ENCODE measurements around the gene DYRK1A.

DNA sequence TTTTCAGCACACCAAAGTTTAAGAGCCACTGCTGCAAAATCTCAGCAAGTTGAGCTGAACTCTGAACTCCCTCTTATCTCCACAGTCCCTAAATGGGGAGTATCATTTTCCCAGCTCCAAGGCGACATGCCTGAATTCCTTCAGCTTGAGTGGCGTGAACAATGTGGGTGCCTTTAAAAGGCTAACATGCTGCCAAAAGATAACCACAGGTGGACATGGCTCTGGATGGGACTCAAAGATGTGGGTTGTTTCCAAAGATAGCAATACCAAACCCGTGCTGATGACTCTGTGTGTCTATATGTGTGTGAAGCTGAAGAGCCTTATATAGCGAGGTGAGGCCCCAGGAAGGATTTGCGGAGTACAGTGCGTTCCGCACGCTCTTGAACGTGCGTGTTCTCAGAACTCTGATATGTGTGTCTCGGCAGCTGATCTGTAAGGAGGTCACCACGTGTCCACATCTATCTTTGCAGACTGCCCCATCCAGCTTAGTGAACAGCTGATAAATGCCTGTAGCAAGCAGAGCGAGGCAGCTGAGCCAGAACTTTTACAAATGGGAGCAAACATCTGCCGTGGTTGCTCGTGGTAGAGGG is 189.2 kb downstream of the DYRK1A start:
- TF ChIP-seq POLR2A (IDR thresholded peaks at IDR 0.05; ENCODE audit: low read length) (no peak), GATA1 (IDR thresholded peaks at IDR 0.05; ENCODE audit: low read depth, low read length) (no peak)

Measured in erythroblast (primary cell).